Upper lobe of right lung (tissue), 1 donor: ENCODE data around the gene BTBD2. TPM values are rescaled to one million over a fixed set of nuclear protein-coding genes. Genes with fewer than 3 reads are reported as not detected.

Experiments used
- ATAC-seq: fragments of 200-7000 bp; cut with Tn5 transposase; one replicate; pipeline ENCODE4 v1.9.1; 2020; ENCODE audit warnings: mild to moderate bottlenecking, moderate library complexity
- DNase-seq: peaks from one replicate; pipeline ENCODE4 v3.0.0-alpha.2; 2020
- H3K27ac ChIP-seq: fragments of 200-600 bp; one replicate; pipeline ENCODE4 v1.8.0; 2022
- H3K27me3 ChIP-seq: fragments of 200-600 bp; one replicate; pipeline ENCODE4 v1.8.0; 2022; ENCODE audit warnings: mild to moderate bottlenecking
- H3K36me3 ChIP-seq: fragments of 200-600 bp; one replicate; pipeline ENCODE4 v1.8.0; 2022
- H3K4me1 ChIP-seq: fragments of 200-600 bp; one replicate; pipeline ENCODE4 v1.8.0; 2022
- H3K4me3 ChIP-seq: fragments of 200-600 bp; one replicate; pipeline ENCODE4 v1.8.0; 2022; ENCODE audit warnings: mild to moderate bottlenecking
- H3K9me3 ChIP-seq: fragments of 200-600 bp; one replicate; pipeline ENCODE4 v1.8.0; 2022
- CTCF ChIP-seq: fragments of 200-600 bp; IDR thresholded peaks from one replicate; pipeline ENCODE4 v1.8.0; 2022; ENCODE audit warnings: antibody characterized with exemption
- intact Hi-C: fragments of 100-400 bp; cut with DNase I; formaldehyde crosslinking; loops from one replicate; pipeline ENCODE4 v1.11.0; 2022
- total RNA-seq: library from RNA; stranded (reverse); fragmentation: NEBNext Ultra II Directional; extraction: Animal tissue kit (Norgen Biotek cat#: 25700); gene quantifications from one replicate; pipeline ENCODE4 v1.2.1, GENCODE V29; 2021
- donor health status: DM: no; HTN: yes; CAD: no; lungs with severe emphysema.

Gene BTBD2
- total RNA-seq, 1 donor from 2014 or later: 56.5 TPM

- peaks cover 10% of the 10 kb centered on the region for H3K36me3 ChIP-seq
- DNase-seq: peak; percentile 64
- TF ChIP-seq CTCF: no peak
- no peak for ATAC-seq
- H3K9me3 ChIP-seq: no peaks in the 10 kb centered on the region
- no peak overlapping the region for H3K27ac ChIP-seq
- no peak overlapping the region for H3K4me3 ChIP-seq
- H3K27me3 ChIP-seq: no peaks in the 10 kb centered on the region
- H3K4me1 ChIP-seq: no peaks in the 10 kb centered on the region
- intact Hi-C loops: no loop called here
Measured at GRCh38 chr19:1953441-1954094, 61.9 kb downstream of the BTBD2 start.

GRCh38 chr19:1953037-1953436, 62.5 kb downstream of the BTBD2 start:
- intact Hi-C loops: no loop called here
- ATAC-seq (no peak), DNase-seq (no peak)
- no peak for TF ChIP-seq CTCF
- no peaks in the 10 kb centered on the region for H3K9me3 ChIP-seq
- H3K36me3 ChIP-seq: peaks cover 10% of the 10 kb centered on the region
- H3K27ac ChIP-seq: no peak overlapping the region
- H3K4me1 ChIP-seq: no peaks in the 10 kb centered on the region
- H3K4me3 ChIP-seq: no peak overlapping the region
- no peaks in the 10 kb centered on the region for H3K27me3 ChIP-seq

GRCh38 chr19:1952635-1953034, 62.9 kb downstream of the BTBD2 start:
- Histone ChIP-seq H3K4me1 (no peaks in the 10 kb centered on the region), H3K27me3 (no peaks in the 10 kb centered on the region), H3K36me3 (peaks cover 10% of the 10 kb centered on the region), H3K4me3 (no peak overlapping the region), H3K27ac (no peak overlapping the region), H3K9me3 (no peaks in the 10 kb centered on the region)
- TF ChIP-seq CTCF: no peak
- intact Hi-C loops: no loop called here
- DNase-seq: no peak
- no peak for ATAC-seq

- no peak for ATAC-seq
- intact Hi-C loops: no loop called here
- H3K4me1 ChIP-seq: no peaks in the 10 kb centered on the region
Measured at GRCh38 chr19:1950640-1951039, 64.9 kb downstream of the BTBD2 start.

GRCh38 chr19:1949304-1950101, 66.0 kb downstream of the BTBD2 start:
- Histone ChIP-seq H3K9me3 (no peaks in the 10 kb centered on the region), H3K27ac (no peak overlapping the region), H3K27me3 (no peaks in the 10 kb centered on the region), H3K4me1 (peaks cover 5% of the 10 kb centered on the region), H3K36me3 (peaks cover 10% of the 10 kb centered on the region), H3K4me3 (no peak overlapping the region)
- TF ChIP-seq CTCF: no peak
- intact Hi-C loops: no loop called here
- ATAC-seq (no peak), DNase-seq (no peak)

More at GRCh38 chr19:1950640-1951039, 64.9 kb downstream of the BTBD2 start:
- H3K36me3 ChIP-seq: peaks cover 10% of the 10 kb centered on the region
- no peaks in the 10 kb centered on the region for H3K27me3 ChIP-seq
- no peaks in the 10 kb centered on the region for H3K9me3 ChIP-seq
- DNase-seq: no peak
- no peak overlapping the region for H3K27ac ChIP-seq
- H3K4me3 ChIP-seq: no peak overlapping the region
- no peak for TF ChIP-seq CTCF
